Heart right ventricle (tissue), 16 donors: ENCODE results near the gene FXYD4. TPM values are rescaled to one million over a fixed set of nuclear protein-coding genes. Genes with fewer than 3 reads are reported as not detected.

Source experiments
- ATAC-seq, 8 donors: fragments of 200-7000 bp; cut with Tn5 transposase; one replicate each; pipeline ENCODE4 v1.9.1; 2020; ENCODE audit warnings: mild to moderate bottlenecking in 8 of 8, moderate library complexity in 8 of 8, moderate number of reproducible peaks in 1 of 8
- DNase-seq, 2 donors: peaks; one replicate each; pipeline ENCODE4 v3.0.0-alpha.2; 2020
- H3K27ac ChIP-seq, 10 donors: fragments of 200-600 bp; sonication (generic) in 2 of 10; one replicate each; pipeline versions ENCODE4 v1.5.0 to v1.8.0; 2020 to 2022; ENCODE audit warnings: mild to moderate bottlenecking in 3 of 10
- H3K27me3 ChIP-seq, 7 donors: fragments of 200-600 bp; one replicate each; pipeline ENCODE4 v1.8.0; 2021 to 2022; ENCODE audit warnings: mild to moderate bottlenecking in 2 of 7
- H3K36me3 ChIP-seq, 9 donors: fragments of 200-600 bp; sonication (generic) in 1 of 9; one replicate each; pipeline versions ENCODE4 v1.5.0 to v1.8.0; 2020 to 2022; ENCODE audit warnings: mild to moderate bottlenecking in 2 of 9
- H3K4me1 ChIP-seq, 9 donors: fragments of 200-600 bp; sonication (generic) in 1 of 9; one replicate each; pipeline versions ENCODE4 v1.5.0 to v1.8.0; 2020 to 2022; ENCODE audit warnings: mild to moderate bottlenecking in 4 of 9
- H3K4me3 ChIP-seq, 10 donors: fragments of 200-600 bp; sonication (generic) in 2 of 10; one replicate each; pipeline versions ENCODE4 v1.5.0 to v1.8.0; 2020 to 2022; ENCODE audit warnings: mild to moderate bottlenecking in 7 of 10, moderate library complexity in 2 of 10
- H3K9me3 ChIP-seq, 11 donors: fragments of 200-600 bp in 10 of 11; sonication (generic) in 2 of 11; one replicate each; pipeline versions ENCODE4 v1.5.0 to v1.8.0; 2013 to 2022; ENCODE audit warnings: mild to moderate bottlenecking in 2 of 11, control low read depth in 1 of 11, moderate library complexity in 1 of 11
- WGBS, 2 donors: extraction: QIAGEN DNeasy Blood & Tissue Kit; methylation state at CpG; one replicate each; pipeline ENCODE4 v1.1.7; 2013; ENCODE audit warnings: inconsistent platforms in 1 of 2; 5-methylcytosine and 5-hydroxymethylcytosine counted together
- intact Hi-C, 10 donors: fragments of 100-400 bp; cut with DNase I; formaldehyde crosslinking; loops; one replicate each; pipeline versions ENCODE4 v1.11.1 to v1.14.2; 2022
- polyA plus RNA-seq, 2 donors: library from polyadenylated mRNA; stranded (reverse); fragments of 200-250 nt; gene quantifications; one replicate each; pipeline ENCODE4 v1.2.3, GENCODE V29; 2013
- total RNA-seq, 10 donors: library from RNA; stranded (reverse); fragmentation: NEBNext Ultra II Directional in 3 of 10; extraction: Animal tissue kit (Norgen Biotek cat#: 25700) in 3 of 10; gene quantifications; one replicate each; pipeline versions ENCODE4 v1.2.1 to v1.2.4, GENCODE V29; 2021 to 2023
- TF ChIP-seq, protein P1 (sequence below), 9 donors: fragments of 200-600 bp; sonication (generic) in 2 of 9; IDR thresholded peaks; one replicate each; pipeline versions ENCODE4 v1.5.0 to v1.8.0; 2021 to 2022; ENCODE audit warnings: antibody characterized with exemption in 9 of 9, mild to moderate bottlenecking in 5 of 9, moderate library complexity in 1 of 9
- donor health status: Arrhythmogenic right ventricular cardiomyopathy.
- donor health status: ischemic (EF 13 %, LVEDD 7.1; RV severe dilation, severe dysfunction).
- donor health status: healthy with polysubstance abuse.
- donor health status: DM: no; HTN: yes; CAD: no.
- donor health status: DM: no; HTN: no; CAD: no.
- donor health status: ischemic (EF 25% LVEDD 6.9; RV normal size, moderate dysfunction).
- donor health status: ischemic (EF 25% LVEDD 5.7; RV mildly dilated, moderate dysfunction).
- donor health status: healthy.
- donor health status: DM: yes; HTN: yes; CAD: no.
- donor health status: Ischemic cardiomyopathy.
- donor health status: ischemic (EF 35%, LVEDD 5.7; RV mildly dilated, moderate dysfunction).
- donor health status: nonischemic (EF 11% LVEDD 7.7; RV severe dilation, severe dysfunction).
- donor health status: DM: yes; HTN: yes; CAD: no.
- donor health status: PGD.
- donor health status: ischemic (EF 29% LVEDD 5.4; RV normal size, mild dysfunction).
- donor health status: nonischemic (EF 23%, LVEDD 6.1; RV moderate dilation, normal function).

FXYD4 gene
- total and polyA plus RNA-seq, 12 donors: 0.42 to 1.5 TPM; not detected in 10

DNA sequence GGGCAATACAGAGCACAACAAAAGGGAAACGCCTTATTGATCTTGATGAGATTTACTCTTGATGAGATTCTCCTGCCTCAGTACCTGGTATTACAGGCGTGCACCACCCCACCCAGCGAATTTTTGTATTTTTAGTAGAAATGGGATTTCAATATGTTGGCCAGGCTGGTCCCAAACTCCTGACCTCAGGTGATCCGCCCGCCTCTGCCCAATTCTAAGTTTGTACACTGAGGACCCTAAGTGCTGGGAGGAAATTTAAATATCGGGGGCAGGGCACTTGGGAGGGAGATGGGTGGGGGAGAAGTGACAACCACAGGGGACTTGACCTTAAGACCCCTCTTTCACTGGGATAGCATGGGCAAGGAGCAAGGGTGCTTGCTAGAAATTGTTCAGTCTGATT, 23.4 kb downstream of the FXYD4 start:
- H3K9me3 ChIP-seq: no peaks in the 10 kb centered on the region
- ATAC-seq: no peak
- H3K27me3 ChIP-seq: no peaks in the 10 kb centered on the region
- peak overlapping the region in 4 of 10 donors; percentile 74 to 85 (median 78) for H3K4me3 ChIP-seq
- intact Hi-C loops: loop anchor here in 4 of 10 donors (1.0 to 5.0 kb wide), 3 partner anchors 33 to 57 kb away; partner anchors contain the start of gene ZNF487 (in 3 of the 4)
- peaks cover 0 to 74% (median 30%) of the 10 kb centered on the region in 9 donors for H3K36me3 ChIP-seq
- DNase-seq: no peak
- TF ChIP-seq, protein P1, sequence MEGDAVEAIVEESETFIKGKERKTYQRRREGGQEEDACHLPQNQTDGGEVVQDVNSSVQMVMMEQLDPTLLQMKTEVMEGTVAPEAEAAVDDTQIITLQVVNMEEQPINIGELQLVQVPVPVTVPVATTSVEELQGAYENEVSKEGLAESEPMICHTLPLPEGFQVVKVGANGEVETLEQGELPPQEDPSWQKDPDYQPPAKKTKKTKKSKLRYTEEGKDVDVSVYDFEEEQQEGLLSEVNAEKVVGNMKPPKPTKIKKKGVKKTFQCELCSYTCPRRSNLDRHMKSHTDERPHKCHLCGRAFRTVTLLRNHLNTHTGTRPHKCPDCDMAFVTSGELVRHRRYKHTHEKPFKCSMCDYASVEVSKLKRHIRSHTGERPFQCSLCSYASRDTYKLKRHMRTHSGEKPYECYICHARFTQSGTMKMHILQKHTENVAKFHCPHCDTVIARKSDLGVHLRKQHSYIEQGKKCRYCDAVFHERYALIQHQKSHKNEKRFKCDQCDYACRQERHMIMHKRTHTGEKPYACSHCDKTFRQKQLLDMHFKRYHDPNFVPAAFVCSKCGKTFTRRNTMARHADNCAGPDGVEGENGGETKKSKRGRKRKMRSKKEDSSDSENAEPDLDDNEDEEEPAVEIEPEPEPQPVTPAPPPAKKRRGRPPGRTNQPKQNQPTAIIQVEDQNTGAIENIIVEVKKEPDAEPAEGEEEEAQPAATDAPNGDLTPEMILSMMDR (IDR thresholded peaks at IDR 0.05): no peak
- 81 to 86% methylated on average over 6 of the region's 6 CpGs for WGBS, 2 donors
- H3K27ac ChIP-seq: peak overlapping the region in 3 of 10 donors; percentile 98 to 99 (median 99)
- H3K4me1 ChIP-seq: peaks cover 9 to 84% (median 62%) of the 10 kb centered on the region in 9 donors

DNA sequence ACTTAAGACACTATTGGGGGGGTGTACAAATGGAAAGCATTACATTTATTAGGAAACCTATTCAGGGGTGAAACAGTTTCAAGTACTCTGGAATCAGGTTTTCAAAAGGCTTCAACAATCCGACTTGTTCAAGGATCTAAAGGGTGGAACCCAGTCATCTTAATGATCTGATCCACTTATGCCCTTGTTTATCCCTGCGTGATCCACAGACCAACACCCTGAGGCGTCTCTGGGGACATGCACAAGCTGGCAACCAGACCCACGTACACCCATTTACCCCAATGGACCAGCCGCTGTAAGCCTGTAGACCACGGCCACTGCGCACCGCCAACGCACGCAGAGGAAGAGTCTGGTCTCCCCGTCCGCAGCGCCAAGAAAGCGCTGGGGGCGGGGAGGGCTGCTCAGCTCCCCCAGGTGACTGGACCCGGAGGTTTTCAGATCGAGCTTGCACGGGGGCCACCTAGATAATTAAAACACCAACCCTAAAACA, 24.2 kb downstream of the FXYD4 start:
- H3K27ac ChIP-seq: peak overlapping the region in 9 of 10 donors; percentile 95 to 99 (median 98)
- TF ChIP-seq, protein P1 (IDR thresholded peaks at IDR 0.05): no peak
- 8 to 10% methylated on average over 18 of the region's 18 CpGs for WGBS, 2 donors
- H3K27me3 ChIP-seq: no peaks in the 10 kb centered on the region
- H3K36me3 ChIP-seq: peaks cover 0 to 74% (median 30%) of the 10 kb centered on the region in 9 donors
- DNase-seq (no peak), ATAC-seq (peak in 4 of 8 donors; percentile 3 to 24 (median 20))
- peaks cover 9 to 84% (median 59%) of the 10 kb centered on the region in 9 donors for H3K4me1 ChIP-seq
- H3K4me3 ChIP-seq: peak overlapping the region; percentile 48 to 85 (median 74)
- H3K9me3 ChIP-seq: no peaks in the 10 kb centered on the region
- intact Hi-C loops: loop anchor here in 4 of 10 donors (2.0 to 5.0 kb wide), 3 partner anchors 25 to 42 kb away; partner anchors contain the start of gene ZNF487 (in 4 of the 4)

DNA sequence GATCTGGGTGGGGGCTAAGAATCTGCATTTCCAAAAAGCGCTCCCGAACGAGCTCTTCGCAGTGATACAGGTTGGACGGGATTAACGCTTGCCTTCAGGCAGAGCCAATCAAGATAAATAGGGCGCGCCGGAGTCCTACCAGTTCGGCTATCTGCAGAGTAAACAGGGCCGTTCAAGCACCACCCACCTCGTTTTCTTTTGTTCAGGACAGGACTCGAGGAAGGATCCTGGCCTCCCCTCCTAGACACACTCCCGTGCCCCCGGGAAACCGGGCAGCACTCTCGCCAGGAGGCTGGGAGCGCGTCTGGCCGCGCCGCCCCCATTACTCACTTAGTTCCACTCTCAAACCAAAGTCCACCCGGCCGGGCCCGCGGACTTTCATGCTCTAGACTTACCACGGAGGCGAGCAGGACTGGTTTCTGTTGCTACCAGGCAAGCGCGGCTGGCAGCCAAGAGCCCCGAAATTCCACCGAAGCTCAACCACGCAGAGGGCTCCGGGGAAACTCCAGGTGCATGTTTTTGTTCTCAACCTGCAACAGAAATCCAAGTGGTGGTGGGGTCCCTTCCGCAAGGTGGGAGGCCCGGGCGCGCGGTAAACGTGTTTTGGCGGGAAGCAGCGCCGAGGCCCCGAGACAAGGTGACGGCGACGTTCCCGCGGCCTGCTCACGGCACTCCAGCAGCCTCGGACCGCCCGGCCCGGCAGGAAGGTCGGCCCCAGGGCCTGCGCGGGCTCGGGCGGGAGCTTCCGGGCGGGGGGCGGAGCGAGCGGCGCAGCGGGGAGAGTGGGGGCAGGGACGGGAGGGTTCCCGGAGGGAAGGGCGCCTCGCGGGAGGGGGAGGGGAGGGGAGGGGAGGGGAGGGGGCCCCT, 24.9 kb downstream of the FXYD4 start:
- TF ChIP-seq, protein P1 (IDR thresholded peaks at IDR 0.05): no peak
- peaks cover 9 to 84% (median 54%) of the 10 kb centered on the region in 9 donors for H3K4me1 ChIP-seq
- ATAC-seq (peak; percentile 91 to 97 (median 94)), DNase-seq (peak; percentile 86)
- H3K4me3 ChIP-seq: peak overlapping the region; percentile 48 to 85 (median 74)
- peak overlapping the region; percentile 94 to 99 (median 98) for H3K27ac ChIP-seq
- H3K27me3 ChIP-seq: no peaks in the 10 kb centered on the region
- intact Hi-C loops: loop anchor here in 4 of 10 donors (2.0 to 5.0 kb wide), 3 partner anchors 25 to 41 kb away; partner anchors contain the start of gene ZNF487 (in 4 of the 4)
- WGBS, 2 donors: 1 to 3% methylated on average over 65 to 70 of the region's 71 CpGs
- no peaks in the 10 kb centered on the region for H3K9me3 ChIP-seq
- peaks cover 0 to 72% (median 30%) of the 10 kb centered on the region in 9 donors for H3K36me3 ChIP-seq
